SU-DHL-6 (cell line): Measurements from ENCODE around the gene FGF22.

Experiments used
- CTCF ChIP-seq: fragments of 200-600 bp; sonication (generic); IDR thresholded peaks from one replicate; pipeline ENCODE4 v1.5.1; 2017; ENCODE audit warnings: antibody characterized with exemption, mild to moderate bottlenecking, low read length, moderate library complexity; ENCODE audit not compliant: insufficient read depth, poor library complexity, severe bottlenecking
- EZH2phosphoT487 ChIP-seq: fragments of 200-600 bp; sonication (generic), shearing (Covaris generic); conservative IDR thresholded peaks from 2 replicates; pipeline ENCODE4 v1.6.1; 2018; ENCODE audit warnings: mild to moderate bottlenecking, antibody characterized with exemption, low read length, moderate library complexity, mixed read lengths

- TF ChIP-seq CTCF = no peak
- no peak for TF ChIP-seq EZH2phosphoT487
These were observed 49.3 kb downstream of the FGF22 start for GRCh38 chr19:688992-689391.
